ENCODE data around the gene KLHL14. TPM values are rescaled to one million over a fixed set of nuclear protein-coding genes. Genes with fewer than 3 reads are reported as not detected.
"Not testable (repeated sequence)": the region's sequence is repeated elsewhere in the genome, so short reads cannot be mapped to it uniquely, and the experiment has no call there.

KLHL14 gene
- total and polyA plus RNA-seq, 11 donors: 0.07 to 0.34 (median 0.12) TPM; not detected in 4

GRCh38 chr18:32668956-32669355, 103.9 kb downstream of the KLHL14 start:
- intact Hi-C loops (cut with DNase I): no loop called here
- Histone ChIP-seq H3K27me3 (no peaks in the 10 kb centered on the region), H3K36me3 (no peaks in the 10 kb centered on the region), H3K4me3 (no peak overlapping the region), H3K27ac (no peak overlapping the region), H3K4me1 (no peaks in the 10 kb centered on the region), H3K9me3 (no peaks in the 10 kb centered on the region)
- no peak for TF ChIP-seq CTCF (IDR thresholded peaks at IDR 0.05)
- no peak for TF ChIP-seq POLR2A (IDR thresholded peaks at IDR 0.05)
- ATAC-seq (no peak), DNase-seq (no peak)
- WGBS, 4 donors: 92 to 98% (median 96%) methylated on average over 1 of the region's 1 CpG

- Histone ChIP-seq H3K9me3 (no peaks in the 10 kb centered on the region), H3K4me1 (no peaks in the 10 kb centered on the region), H3K36me3 (no peaks in the 10 kb centered on the region), H3K27ac (no peak overlapping the region), H3K4me3 (no peak overlapping the region), H3K27me3 (no peaks in the 10 kb centered on the region)
- no peak for TF ChIP-seq CTCF (IDR thresholded peaks at IDR 0.05)
- TF ChIP-seq POLR2A (IDR thresholded peaks at IDR 0.05): no peak
- ATAC-seq (no peak), DNase-seq (no peak)
- intact Hi-C loops (cut with DNase I): no loop called here
- 52 to 66% (median 60%) methylated on average over 2 of the region's 2 CpGs for WGBS, 4 donors
These were observed 111.1 kb downstream of the KLHL14 start for GRCh38 chr18:32661486-32662299.

GRCh38 chr18:32654507-32654906, 118.3 kb downstream of the KLHL14 start:
- H3K4me3 ChIP-seq; DNase-seq; H3K9me3 ChIP-seq; ATAC-seq; intact Hi-C loops (cut with DNase I); H3K27ac ChIP-seq; H3K36me3 ChIP-seq; H3K4me1 ChIP-seq; H3K27me3 ChIP-seq: not testable (repeated sequence)
- WGBS, 4 donors: 83 to 93% (median 90%) methylated on average over 3 of the region's 3 CpGs

- 88 to 97% (median 89%) methylated on average over 1 of the region's 1 CpG for WGBS, 4 donors
- H3K36me3 ChIP-seq; H3K27me3 ChIP-seq; H3K27ac ChIP-seq; H3K4me3 ChIP-seq; H3K9me3 ChIP-seq; ATAC-seq; H3K4me1 ChIP-seq; intact Hi-C loops (cut with DNase I); DNase-seq: not testable (repeated sequence)
These were observed 135.2 kb downstream of the KLHL14 start for GRCh38 chr18:32637659-32638058.

GRCh38 chr18:32637226-32637625, 135.6 kb downstream of the KLHL14 start:
- ATAC-seq (no peak), DNase-seq (no peak)
- Histone ChIP-seq H3K4me1 (no peaks in the 10 kb centered on the region), H3K27ac (no peak overlapping the region), H3K9me3 (no peaks in the 10 kb centered on the region), H3K36me3 (no peaks in the 10 kb centered on the region), H3K27me3 (peaks cover 0 to 3% (median 0%) of the 10 kb centered on the region in 9 donors), H3K4me3 (no peak overlapping the region)
- 88 to 91% (median 89%) methylated on average over 2 of the region's 2 CpGs for WGBS, 4 donors
- no peak for TF ChIP-seq CTCF (IDR thresholded peaks at IDR 0.05)
- TF ChIP-seq POLR2A (IDR thresholded peaks at IDR 0.05): no peak
- intact Hi-C loops (cut with DNase I): no loop called here

All from heart left ventricle (tissue), 16 donors.